HepG2 (cell line): ENCODE data around the gene NSL1.

ENCODE experiments used
- RCOR2 ChIP-seq: IDR thresholded peaks from 2 replicates; pipeline ENCODE4 v1.6.1; 2016; ENCODE audit warnings: missing biosample characterization, missing genetic modification reagents
- ZNF263 ChIP-seq: sonication (generic); formaldehyde crosslinking; IDR thresholded peaks from 2 replicates; pipeline ENCODE4 v1.4.0; 2020; ENCODE audit warnings: missing genetic modification reagents
- ZNF766 ChIP-seq: sonication (generic); formaldehyde crosslinking; IDR thresholded peaks from 2 replicates; pipeline ENCODE4 v1.5.0; 2020; ENCODE audit warnings: missing genetic modification reagents, borderline replicate concordance

GRCh38 chr1:212678456-212679410, 112.8 kb downstream of the NSL1 start:
- TF ChIP-seq RCOR2 (CRISPR knock-in tag), result no peak
- TF ChIP-seq ZNF766 (CRISPR knock-in tag), result no peak
- no peak for TF ChIP-seq ZNF263 (CRISPR knock-in tag)
